Thymus (tissue), 11 donors: ENCODE data around the gene LIN28B. TPM values are rescaled to one million over a fixed set of nuclear protein-coding genes. Genes with fewer than 3 reads are reported as not detected.
"Not testable (repeated sequence)": the region's sequence is repeated elsewhere in the genome, so short reads cannot be mapped to it uniquely, and the experiment has no call there.

Experiments used
- DNase-seq, 9 donors: peaks; one replicate each; pipeline ENCODE4 v3.0.0-alpha.2; 2013; ENCODE audit warnings: low spot score in 9 of 9, low read depth in 6 of 9, missing footprints in 1 of 9
- H3K27ac ChIP-seq, 2 donors: one replicate each; pipeline ENCODE4 v1.5.1; 2013; ENCODE audit warnings: control low read depth in 1 of 2, low read depth in 1 of 2, low read length in 1 of 2, mild to moderate bottlenecking in 1 of 2, moderate library complexity in 1 of 2
- H3K27me3 ChIP-seq, 2 donors: one replicate each; pipeline ENCODE4 v1.5.1; 2013; ENCODE audit warnings: low read length in 1 of 2; ENCODE audit not compliant: control insufficient read depth in 2 of 2, insufficient read depth in 1 of 2
- H3K36me3 ChIP-seq, 2 donors: one replicate each; pipeline ENCODE4 v1.5.1; 2013; ENCODE audit warnings: low read length in 1 of 2, mild to moderate bottlenecking in 1 of 2, moderate library complexity in 1 of 2; ENCODE audit not compliant: control insufficient read depth in 2 of 2, insufficient read depth in 2 of 2
- H3K4me1 ChIP-seq, 2 donors: one replicate each; pipeline ENCODE4 v1.5.1; 2013; ENCODE audit warnings: low read length in 2 of 2; ENCODE audit not compliant: control insufficient read depth in 2 of 2, insufficient read depth in 2 of 2
- H3K4me3 ChIP-seq, 2 donors: one replicate each; pipeline ENCODE4 v1.5.1; 2013; ENCODE audit warnings: low read length in 2 of 2, control low read depth in 1 of 2, mild to moderate bottlenecking in 1 of 2
- H3K9me3 ChIP-seq, 2 donors: one replicate each; pipeline ENCODE4 v1.5.1; 2013; ENCODE audit warnings: low read length in 1 of 2, mild to moderate bottlenecking in 1 of 2; ENCODE audit not compliant: control insufficient read depth in 2 of 2, insufficient read depth in 1 of 2
- WGBS: extraction: QIAGEN DNeasy Blood & Tissue Kit; methylation state at CpG from one replicate; pipeline ENCODE4 v1.1.7; 2013; 5-methylcytosine and 5-hydroxymethylcytosine counted together
- polyA plus RNA-seq: library from polyadenylated mRNA; stranded (reverse); fragments of 200-250 nt; gene quantifications from one replicate; pipeline ENCODE4 v1.2.3, GENCODE V29; 2013
- total RNA-seq: library from RNA; stranded (reverse); fragments of 120-200 nt; gene quantifications from one replicate; pipeline ENCODE4 v1.2.4, GENCODE V29; 2013
- donor health status: healthy.

LIN28B gene
- total and polyA plus RNA-seq, 2 donors = 0.02 to 5.1 TPM

DNA sequence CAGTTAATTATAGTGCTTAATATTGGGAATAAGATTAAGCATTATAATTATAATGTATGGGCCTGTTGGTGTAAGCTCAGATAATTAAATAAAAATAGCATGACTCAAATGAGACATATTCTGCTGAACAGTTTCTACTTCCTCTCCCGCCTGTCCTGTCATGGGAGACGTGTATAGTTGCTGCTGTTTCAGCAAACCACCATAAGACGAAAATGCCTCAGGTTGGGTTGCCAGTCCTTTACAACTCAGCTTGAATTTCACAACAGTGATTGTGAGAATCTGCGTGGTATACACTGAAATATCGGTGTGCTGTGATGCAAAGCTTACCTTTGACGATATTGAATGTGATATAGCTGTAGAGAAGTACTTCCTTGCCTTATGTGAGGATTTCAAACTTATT, 123.4 kb downstream of the LIN28B start:
- H3K9me3 ChIP-seq = no peaks in the 10 kb centered on the region
- H3K4me3 ChIP-seq = no peak overlapping the region
- no peaks in the 10 kb centered on the region for H3K4me1 ChIP-seq
- DNase-seq = no peak
- H3K27ac ChIP-seq = no peak overlapping the region
- 76% methylated on average over 6 of the region's 6 CpGs for WGBS
- H3K36me3 ChIP-seq = peaks cover 0 to 3% of the 10 kb centered on the region in 2 donors
- H3K27me3 ChIP-seq = no peaks in the 10 kb centered on the region

DNA sequence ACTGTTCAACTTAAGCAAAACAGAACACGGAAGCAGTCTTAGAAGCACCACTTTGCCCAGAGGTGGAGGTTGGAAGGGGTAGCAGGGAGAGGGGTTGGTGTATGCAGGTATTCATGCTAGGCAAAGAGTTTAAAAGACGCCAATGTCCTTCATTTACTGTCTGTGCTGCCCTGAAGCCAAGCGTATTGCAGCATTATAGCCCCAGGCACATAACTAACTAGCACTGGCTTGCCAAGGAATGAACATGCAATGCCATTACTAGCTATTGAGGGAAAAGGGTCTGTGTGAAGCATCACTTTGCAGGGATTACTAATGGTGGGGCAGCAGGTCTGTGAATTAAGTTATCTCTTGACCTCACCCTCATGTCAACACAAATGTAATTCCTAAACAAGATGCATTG, 124.8 kb downstream of the LIN28B start:
- not testable (repeated sequence) for DNase-seq, H3K4me3 ChIP-seq, H3K9me3 ChIP-seq, H3K36me3 ChIP-seq, H3K27me3 ChIP-seq, H3K4me1 ChIP-seq, H3K27ac ChIP-seq
- WGBS = 64% methylated on average over 3 of the region's 3 CpGs

DNA sequence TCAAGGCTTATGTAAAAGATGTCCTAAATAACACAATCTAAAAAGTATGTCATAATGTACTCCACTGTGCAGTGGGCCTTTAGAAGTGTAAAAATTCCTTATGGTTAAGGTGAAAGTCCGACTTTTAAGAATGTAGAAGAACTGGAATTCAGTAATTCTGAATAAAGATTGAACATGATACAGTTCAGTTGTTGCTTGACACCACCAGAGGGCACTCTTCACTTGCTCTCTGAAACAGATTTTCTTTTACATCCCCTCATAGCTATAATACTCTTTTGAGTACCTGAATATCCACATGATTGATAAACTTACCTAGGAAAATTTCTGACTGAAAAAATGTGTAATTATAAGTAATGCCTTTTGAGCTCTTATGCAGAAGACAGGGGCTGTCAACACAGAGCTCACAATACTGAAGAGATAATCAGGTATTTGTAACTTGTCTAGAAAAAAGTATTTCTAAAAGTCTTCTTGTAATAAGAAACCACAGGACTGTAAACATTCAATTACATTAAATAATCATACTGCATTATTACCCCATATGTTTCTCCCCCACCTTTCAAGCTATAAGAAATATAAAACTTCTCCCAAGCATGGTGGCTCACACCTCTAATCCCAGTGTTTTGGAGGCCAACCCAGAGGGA, 130.8 kb downstream of the LIN28B start:
- H3K27ac ChIP-seq = no peak overlapping the region
- WGBS = 4% methylated on average over 1 of the region's 1 CpG
- no peaks in the 10 kb centered on the region for H3K27me3 ChIP-seq
- no peaks in the 10 kb centered on the region for H3K9me3 ChIP-seq
- H3K4me3 ChIP-seq = no peak overlapping the region
- H3K36me3 ChIP-seq = no peaks in the 10 kb centered on the region
- DNase-seq = peak; percentile 8 to 74 (median 42)
- H3K4me1 ChIP-seq = no peaks in the 10 kb centered on the region

DNA sequence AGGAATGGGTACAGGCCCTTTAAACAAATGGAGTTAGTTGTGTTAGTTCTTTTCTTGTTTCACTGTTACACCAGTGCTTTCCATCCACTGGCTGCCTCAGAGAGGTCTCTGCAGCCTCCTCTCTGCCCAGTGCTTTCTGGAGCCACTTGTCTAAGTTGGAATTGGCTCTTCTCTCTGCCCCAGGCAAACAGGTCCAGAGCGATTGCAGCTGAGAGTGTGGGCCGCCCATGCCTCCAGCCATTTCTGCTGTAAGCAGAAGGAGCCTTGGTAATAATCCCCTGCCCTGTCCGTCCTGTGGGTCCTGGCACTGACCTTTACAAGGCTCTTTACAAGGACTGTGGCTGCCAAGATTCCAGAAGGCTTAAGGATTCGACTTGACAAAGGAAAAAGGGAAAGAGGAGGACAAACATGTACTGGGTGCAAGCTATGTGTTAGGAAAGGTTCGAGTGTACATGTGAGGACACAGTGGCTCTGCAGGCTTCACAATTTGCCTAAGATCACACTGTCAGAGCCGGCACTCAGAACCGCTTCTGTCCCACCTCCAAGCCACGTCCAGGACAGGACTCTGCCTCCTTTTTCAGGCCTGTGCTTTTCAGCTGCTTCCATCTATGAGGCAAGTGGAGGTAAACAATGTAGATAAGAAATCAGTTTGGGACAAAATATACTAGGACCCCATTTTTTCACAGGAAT, 134.4 kb downstream of the LIN28B start:
- Histone ChIP-seq H3K36me3 (no peaks in the 10 kb centered on the region), H3K4me3 (no peak overlapping the region), H3K27me3 (no peaks in the 10 kb centered on the region), H3K27ac (no peak overlapping the region), H3K4me1 (no peaks in the 10 kb centered on the region), H3K9me3 (no peaks in the 10 kb centered on the region)
- 80% methylated on average over 8 of the region's 8 CpGs for WGBS
- no peak for DNase-seq

DNA sequence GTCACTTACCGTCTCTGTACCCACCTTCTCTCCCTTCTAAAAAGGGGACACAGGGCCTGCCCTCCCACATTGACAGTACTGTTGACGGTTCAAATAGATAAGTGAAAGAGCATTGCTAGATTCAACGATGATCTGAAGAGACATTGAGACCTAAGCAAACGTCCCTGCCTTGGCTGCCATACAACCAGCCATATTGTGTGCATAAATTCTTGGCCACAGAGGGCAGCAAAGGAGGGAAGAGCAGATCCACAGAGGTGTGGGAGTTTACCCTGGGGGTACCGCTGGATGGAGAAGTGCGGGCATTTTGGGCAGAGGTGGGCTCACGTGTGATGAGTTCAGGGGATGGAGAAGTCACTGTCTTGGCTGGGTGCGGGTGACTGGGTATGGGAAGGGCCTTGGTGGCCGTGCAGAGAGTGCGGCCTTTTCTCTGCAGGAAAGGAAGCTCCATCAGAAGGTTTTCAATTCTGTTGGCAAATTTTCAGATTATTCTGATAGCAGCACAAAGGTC, 137.3 kb downstream of the LIN28B start:
- Histone ChIP-seq H3K36me3 (no peaks in the 10 kb centered on the region), H3K4me1 (no peaks in the 10 kb centered on the region), H3K27me3 (no peaks in the 10 kb centered on the region), H3K4me3 (no peak overlapping the region), H3K27ac (no peak overlapping the region), H3K9me3 (no peaks in the 10 kb centered on the region)
- 96% methylated on average over 10 of the region's 10 CpGs for WGBS
- DNase-seq = no peak

DNA sequence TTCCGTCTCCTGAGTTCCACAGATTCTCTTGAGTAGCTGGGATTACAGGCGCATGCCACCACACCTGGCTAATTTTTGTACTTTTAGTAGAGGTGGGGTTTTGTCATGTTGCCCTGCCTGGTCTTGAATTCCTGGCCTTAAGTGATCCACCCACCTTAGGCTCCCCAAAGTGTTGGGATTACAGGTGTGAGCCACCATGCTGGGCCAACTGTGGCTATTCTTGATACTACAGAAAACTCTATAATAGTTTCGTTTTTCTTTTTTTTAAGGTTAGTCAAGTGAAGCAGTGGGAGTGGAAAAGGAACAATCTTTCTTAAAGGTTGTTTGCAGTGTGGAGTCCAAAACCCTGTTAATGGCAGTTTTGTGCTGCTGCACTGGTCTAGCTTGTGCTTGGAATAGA, 138.2 kb downstream of the LIN28B start:
- H3K36me3 ChIP-seq = no peaks in the 10 kb centered on the region
- 97% methylated on average over 3 of the region's 3 CpGs for WGBS
- no peaks in the 10 kb centered on the region for H3K9me3 ChIP-seq
- no peak overlapping the region for H3K4me3 ChIP-seq
- no peak for DNase-seq
- H3K27ac ChIP-seq = no peak overlapping the region
- no peaks in the 10 kb centered on the region for H3K4me1 ChIP-seq
- H3K27me3 ChIP-seq = no peaks in the 10 kb centered on the region

DNA sequence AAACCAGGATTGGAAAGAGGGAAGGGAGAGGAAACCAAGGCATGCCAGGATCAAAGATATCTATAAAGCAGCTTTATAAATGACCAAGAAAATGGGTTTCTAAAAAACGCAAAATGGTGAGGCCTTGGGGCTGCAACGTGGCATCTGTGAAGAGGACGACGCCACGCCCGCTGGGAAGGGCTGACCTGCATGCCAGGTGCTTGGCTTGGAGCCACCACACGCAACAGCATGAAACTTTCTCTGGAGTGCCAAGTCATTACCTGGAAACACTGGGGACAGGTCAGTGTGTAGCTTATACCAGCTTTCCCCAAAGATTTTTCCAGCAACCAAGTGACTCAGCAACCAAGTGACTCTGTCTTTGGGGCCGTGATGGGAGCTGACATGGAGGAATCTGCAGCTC, 140.4 kb downstream of the LIN28B start:
- H3K4me1 ChIP-seq = no peaks in the 10 kb centered on the region
- no peak for DNase-seq
- H3K4me3 ChIP-seq = no peak overlapping the region
- 94% methylated on average over 8 of the region's 8 CpGs for WGBS
- no peak overlapping the region for H3K27ac ChIP-seq
- no peaks in the 10 kb centered on the region for H3K27me3 ChIP-seq
- no peaks in the 10 kb centered on the region for H3K9me3 ChIP-seq
- no peaks in the 10 kb centered on the region for H3K36me3 ChIP-seq

DNA sequence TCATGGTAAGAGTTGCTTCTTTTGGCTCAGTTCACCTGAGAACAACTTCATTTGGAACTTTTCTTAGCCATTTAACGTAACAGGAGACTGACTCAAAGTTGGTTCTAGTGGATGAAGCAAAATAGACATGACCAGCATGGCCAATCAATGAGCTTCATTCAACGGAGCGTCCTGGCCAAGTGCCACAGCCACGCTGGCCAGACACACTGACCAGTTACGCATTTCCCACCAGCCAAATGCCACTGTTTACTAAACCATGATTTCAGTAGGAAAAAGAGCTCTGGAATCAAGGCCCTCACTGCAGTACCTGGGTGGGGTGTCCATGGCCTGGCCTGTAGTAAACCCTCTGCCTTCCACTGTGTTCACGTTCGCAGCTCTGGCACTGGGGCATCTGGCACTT, 142.5 kb downstream of the LIN28B start:
- Histone ChIP-seq H3K4me3 (no peak overlapping the region), H3K9me3 (no peaks in the 10 kb centered on the region), H3K27ac (no peak overlapping the region), H3K27me3 (no peaks in the 10 kb centered on the region), H3K4me1 (no peaks in the 10 kb centered on the region), H3K36me3 (no peaks in the 10 kb centered on the region)
- DNase-seq = no peak
- WGBS = 96% methylated on average over 7 of the region's 7 CpGs

DNA sequence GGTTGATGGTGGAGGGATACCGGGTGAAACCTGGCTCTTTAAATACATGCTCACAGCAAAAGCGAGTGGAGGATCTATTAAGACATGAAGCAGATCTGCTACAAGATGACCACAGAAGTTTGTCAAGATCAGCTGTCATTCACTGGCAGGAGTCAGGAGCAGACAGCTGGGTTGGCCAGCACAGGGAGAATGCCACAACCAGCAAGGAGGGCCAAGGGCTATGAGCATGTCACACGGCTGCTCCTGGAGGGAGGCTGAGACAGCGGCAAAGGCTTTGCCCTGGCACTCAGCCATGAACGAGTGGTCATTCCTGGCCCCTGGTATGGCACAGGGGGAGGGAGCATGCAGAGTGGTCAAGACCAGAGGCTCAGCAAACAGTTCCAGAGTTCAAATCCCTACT, 145.3 kb downstream of the LIN28B start:
- no peak for DNase-seq
- Histone ChIP-seq H3K27me3 (no peaks in the 10 kb centered on the region), H3K36me3 (no peaks in the 10 kb centered on the region), H3K27ac (no peak overlapping the region), H3K9me3 (no peaks in the 10 kb centered on the region), H3K4me1 (no peaks in the 10 kb centered on the region), H3K4me3 (no peak overlapping the region)
- WGBS = 96% methylated on average over 5 of the region's 5 CpGs
